AG09309 (cell line): ENCODE measurements around the gene ERAP2.
"Not testable (repeated sequence)": the region's sequence is repeated elsewhere in the genome, so short reads cannot be mapped to it uniquely, and the experiment has no call there.

Experiments
- DNase-seq: peaks from one replicate; pipeline ENCODE4 v3.0.0-alpha.2; 2010; ENCODE audit warnings: low read depth
- H3K4me3 ChIP-seq: 2 replicates; pipeline ENCODE4 v1.5.1; 2011; ENCODE audit warnings: mild to moderate bottlenecking, low read depth, low read length, moderate library complexity; ENCODE audit not compliant: control insufficient read depth
- TF ChIP-seq, protein P1 (sequence below): IDR thresholded peaks from 2 replicates; pipeline ENCODE4 v1.5.1; 2011; ENCODE audit warnings: mild to moderate bottlenecking, low read depth, low read length, inconsistent platforms; ENCODE audit not compliant: insufficient read depth, control insufficient read depth; ENCODE audit errors: missing control alignments

Gene ERAP2

GRCh38 chr5:96870094-96871026 is 5.9 kb upstream of the ERAP2 start:
- no peak for DNase-seq
- no peak overlapping the region for H3K4me3 ChIP-seq
- TF ChIP-seq, protein P1, sequence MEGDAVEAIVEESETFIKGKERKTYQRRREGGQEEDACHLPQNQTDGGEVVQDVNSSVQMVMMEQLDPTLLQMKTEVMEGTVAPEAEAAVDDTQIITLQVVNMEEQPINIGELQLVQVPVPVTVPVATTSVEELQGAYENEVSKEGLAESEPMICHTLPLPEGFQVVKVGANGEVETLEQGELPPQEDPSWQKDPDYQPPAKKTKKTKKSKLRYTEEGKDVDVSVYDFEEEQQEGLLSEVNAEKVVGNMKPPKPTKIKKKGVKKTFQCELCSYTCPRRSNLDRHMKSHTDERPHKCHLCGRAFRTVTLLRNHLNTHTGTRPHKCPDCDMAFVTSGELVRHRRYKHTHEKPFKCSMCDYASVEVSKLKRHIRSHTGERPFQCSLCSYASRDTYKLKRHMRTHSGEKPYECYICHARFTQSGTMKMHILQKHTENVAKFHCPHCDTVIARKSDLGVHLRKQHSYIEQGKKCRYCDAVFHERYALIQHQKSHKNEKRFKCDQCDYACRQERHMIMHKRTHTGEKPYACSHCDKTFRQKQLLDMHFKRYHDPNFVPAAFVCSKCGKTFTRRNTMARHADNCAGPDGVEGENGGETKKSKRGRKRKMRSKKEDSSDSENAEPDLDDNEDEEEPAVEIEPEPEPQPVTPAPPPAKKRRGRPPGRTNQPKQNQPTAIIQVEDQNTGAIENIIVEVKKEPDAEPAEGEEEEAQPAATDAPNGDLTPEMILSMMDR, result no peak

DNA sequence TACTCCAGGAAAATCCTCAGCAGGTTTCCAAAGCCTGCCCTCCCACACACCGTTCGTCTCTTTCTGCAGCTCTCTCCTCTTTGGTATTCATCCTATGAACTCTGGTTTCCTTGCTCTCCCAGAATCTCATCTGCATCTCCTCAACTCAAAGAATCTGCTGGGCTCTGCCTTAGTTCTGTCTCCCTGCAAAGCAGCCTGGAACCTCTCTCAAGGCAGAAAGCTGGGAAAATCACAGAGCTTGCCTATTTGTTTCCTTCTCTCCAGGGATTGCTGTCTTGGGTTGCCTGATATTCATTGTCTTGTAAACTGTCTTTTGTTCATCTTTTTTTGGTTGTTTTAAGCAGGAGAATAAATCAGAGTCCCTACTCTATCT is 5.3 kb upstream of the ERAP2 start:
- no peak for DNase-seq
- TF ChIP-seq, protein P1, result no peak
- no peak overlapping the region for H3K4me3 ChIP-seq

GRCh38 chr5:96871686-96872085 is 4.6 kb upstream of the ERAP2 start:
- TF ChIP-seq, protein P1, result no peak
- DNase-seq, result no peak
- H3K4me3 ChIP-seq, result no peak overlapping the region

GRCh38 chr5:96873449-96873848 is 2.9 kb upstream of the ERAP2 start:
- no peak overlapping the region for H3K4me3 ChIP-seq
- TF ChIP-seq, protein P1, result no peak
- no peak for DNase-seq

GRCh38 chr5:96874631-96875030 is 1.7 kb upstream of the ERAP2 start:
- TF ChIP-seq, protein P1, result no peak
- H3K4me3 ChIP-seq, result no peak overlapping the region
- DNase-seq, result no peak

GRCh38 chr5:96875791-96876291 is 459 bp upstream of the ERAP2 start:
- TF ChIP-seq, protein P1, result no peak
- no peak for DNase-seq
- H3K4me3 ChIP-seq, result peak overlapping the region; percentile 52

DNA sequence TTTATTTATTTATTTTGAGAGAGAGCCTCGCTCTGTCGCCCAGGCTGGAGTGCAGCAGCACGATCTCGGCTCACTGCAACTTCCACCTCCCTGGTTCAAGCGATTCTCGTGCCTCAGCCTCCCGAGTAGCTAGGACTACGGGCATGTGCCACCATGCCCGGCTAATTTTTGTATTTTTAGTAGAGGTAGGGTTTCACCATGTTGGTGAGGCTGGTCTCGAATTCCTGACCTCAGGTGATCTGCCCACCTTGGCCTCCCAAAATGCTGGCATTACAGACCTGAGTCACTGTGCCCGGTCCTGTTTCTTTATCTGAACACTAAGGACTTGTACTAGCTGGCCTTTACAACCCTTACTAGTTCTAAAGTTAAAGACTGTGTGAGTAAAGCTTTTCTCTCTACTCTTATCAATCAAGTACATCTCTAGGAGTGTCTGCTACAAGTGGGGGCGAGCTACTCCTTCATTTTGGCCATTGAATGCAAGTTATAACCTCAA is 723 bp downstream of the ERAP2 start:
- not testable (repeated sequence) for DNase-seq
- peak overlapping the region; percentile 52 for H3K4me3 ChIP-seq
